ENCODE results near the gene P4HA3. TPM values are rescaled to one million over a fixed set of nuclear protein-coding genes. Genes with fewer than 3 reads are reported as not detected.

The P4HA3 gene
- total RNA-seq, 1 donor from 2014 or later = not detected

GRCh38 chr11:74238243-74238642 is 73.2 kb downstream of the P4HA3 start:
- DNase-seq (ENCODE audit: low spot score) = no peak
- H3K4me1 Mint-ChIP-seq (ENCODE audit: low read depth) = no peaks in the 10 kb centered on the region
- no peak overlapping the region for H3K27ac Mint-ChIP-seq
- no peak overlapping the region for H3K4me3 Mint-ChIP-seq
- peaks cover 30% of the 10 kb centered on the region for H3K36me3 Mint-ChIP-seq (ENCODE audit: low read depth)
- no peaks in the 10 kb centered on the region for H3K27me3 Mint-ChIP-seq (ENCODE audit: insufficient read depth)
- H3K9me3 Mint-ChIP-seq = no peaks in the 10 kb centered on the region
- intact Hi-C loops (cut with micrococcal nuclease) = loop anchor here (5.0 kb wide), 1 partner anchor 211 kb away; no protein-coding TSS in a partner anchor

GRCh38 chr11:74237541-74237940 is 73.9 kb downstream of the P4HA3 start:
- Mint-ChIP-seq H3K27me3 (ENCODE audit: insufficient read depth) (no peaks in the 10 kb centered on the region), H3K4me3 (no peak overlapping the region), H3K36me3 (ENCODE audit: low read depth) (peaks cover 30% of the 10 kb centered on the region), H3K4me1 (ENCODE audit: low read depth) (no peaks in the 10 kb centered on the region), H3K27ac (no peak overlapping the region), H3K9me3 (no peaks in the 10 kb centered on the region)
- intact Hi-C loops (cut with micrococcal nuclease) = loop anchor here (5.0 kb wide), 1 partner anchor 210 kb away; no protein-coding TSS in a partner anchor
- DNase-seq (ENCODE audit: low spot score) = no peak

GRCh38 chr11:74235121-74235520 is 76.3 kb downstream of the P4HA3 start:
- no peaks in the 10 kb centered on the region for H3K9me3 Mint-ChIP-seq
- peaks cover 29% of the 10 kb centered on the region for H3K36me3 Mint-ChIP-seq (ENCODE audit: low read depth)
- H3K27ac Mint-ChIP-seq = no peak overlapping the region
- H3K27me3 Mint-ChIP-seq (ENCODE audit: insufficient read depth) = no peaks in the 10 kb centered on the region
- H3K4me3 Mint-ChIP-seq = no peak overlapping the region
- intact Hi-C loops (cut with micrococcal nuclease) = loop anchor here (5.0 kb wide), 1 partner anchor 208 kb away; no protein-coding TSS in a partner anchor
- DNase-seq (ENCODE audit: low spot score) = no peak
- H3K4me1 Mint-ChIP-seq (ENCODE audit: low read depth) = peaks cover 13% of the 10 kb centered on the region

GRCh38 chr11:74233683-74234082 is 77.8 kb downstream of the P4HA3 start:
- Mint-ChIP-seq H3K27ac (no peak overlapping the region), H3K4me1 (ENCODE audit: low read depth) (peaks cover 13% of the 10 kb centered on the region), H3K4me3 (no peak overlapping the region), H3K27me3 (ENCODE audit: insufficient read depth) (no peaks in the 10 kb centered on the region), H3K36me3 (ENCODE audit: low read depth) (peaks cover 17% of the 10 kb centered on the region), H3K9me3 (no peaks in the 10 kb centered on the region)
- DNase-seq (ENCODE audit: low spot score) = no peak
- intact Hi-C loops (cut with micrococcal nuclease) = no loop called here

- peaks cover 15% of the 10 kb centered on the region for H3K36me3 Mint-ChIP-seq (ENCODE audit: low read depth)
- peaks cover 13% of the 10 kb centered on the region for H3K4me1 Mint-ChIP-seq (ENCODE audit: low read depth)
- H3K27ac Mint-ChIP-seq = no peak overlapping the region
- H3K9me3 Mint-ChIP-seq = no peaks in the 10 kb centered on the region
- intact Hi-C loops (cut with micrococcal nuclease) = no loop called here
- H3K27me3 Mint-ChIP-seq (ENCODE audit: insufficient read depth) = no peaks in the 10 kb centered on the region
- no peak for DNase-seq (ENCODE audit: low spot score)
- no peak overlapping the region for H3K4me3 Mint-ChIP-seq
These were observed 79.0 kb downstream of the P4HA3 start for GRCh38 chr11:74232311-74232950.

- Mint-ChIP-seq H3K27me3 (ENCODE audit: insufficient read depth) (no peaks in the 10 kb centered on the region), H3K4me1 (ENCODE audit: low read depth) (peaks cover 8% of the 10 kb centered on the region), H3K36me3 (ENCODE audit: low read depth) (peaks cover 24% of the 10 kb centered on the region), H3K4me3 (no peak overlapping the region), H3K27ac (no peak overlapping the region), H3K9me3 (peaks cover 4% of the 10 kb centered on the region)
- DNase-seq (ENCODE audit: low spot score) = no peak
- intact Hi-C loops (cut with micrococcal nuclease) = no loop called here
These were observed 84.5 kb downstream of the P4HA3 start for GRCh38 chr11:74226907-74227306.

GRCh38 chr11:74225565-74225964 is 85.9 kb downstream of the P4HA3 start:
- H3K36me3 Mint-ChIP-seq (ENCODE audit: low read depth) = peaks cover 21% of the 10 kb centered on the region
- no peak overlapping the region for H3K27ac Mint-ChIP-seq

GRCh38 chr11:74221816-74222215 is 89.6 kb downstream of the P4HA3 start:
- no peak overlapping the region for H3K4me3 Mint-ChIP-seq
- peaks cover 22% of the 10 kb centered on the region for H3K36me3 Mint-ChIP-seq (ENCODE audit: low read depth)
- intact Hi-C loops (cut with micrococcal nuclease) = no loop called here
- peaks cover 7% of the 10 kb centered on the region for H3K9me3 Mint-ChIP-seq
- no peak for DNase-seq (ENCODE audit: low spot score)
- no peaks in the 10 kb centered on the region for H3K27me3 Mint-ChIP-seq (ENCODE audit: insufficient read depth)
- H3K27ac Mint-ChIP-seq = no peak overlapping the region
- no peaks in the 10 kb centered on the region for H3K4me1 Mint-ChIP-seq (ENCODE audit: low read depth)

More at GRCh38 chr11:74225565-74225964, 85.9 kb downstream of the P4HA3 start:
- Mint-ChIP-seq H3K4me1 (ENCODE audit: low read depth) (no peaks in the 10 kb centered on the region), H3K27me3 (ENCODE audit: insufficient read depth) (no peaks in the 10 kb centered on the region), H3K9me3 (peaks cover 7% of the 10 kb centered on the region), H3K4me3 (no peak overlapping the region)
- DNase-seq (ENCODE audit: low spot score) = no peak
- intact Hi-C loops (cut with micrococcal nuclease) = no loop called here

GRCh38 chr11:74220376-74220775 is 91.1 kb downstream of the P4HA3 start:
- no peaks in the 10 kb centered on the region for H3K27me3 Mint-ChIP-seq (ENCODE audit: insufficient read depth)

More at GRCh38 chr11:74220376-74220775, 91.1 kb downstream of the P4HA3 start:
- Mint-ChIP-seq H3K27ac (no peak overlapping the region), H3K9me3 (peaks cover 10% of the 10 kb centered on the region), H3K36me3 (ENCODE audit: low read depth) (peaks cover 18% of the 10 kb centered on the region), H3K4me1 (ENCODE audit: low read depth) (no peaks in the 10 kb centered on the region), H3K4me3 (no peak overlapping the region)
- no peak for DNase-seq (ENCODE audit: low spot score)
- intact Hi-C loops (cut with micrococcal nuclease) = no loop called here

Other genes starting within 250 kb of the P4HA3 start
- 46.5 and 49.5 TPM in 2 replicates for gene C2CD3, start 140.6 kb downstream of the P4HA3 start, total RNA-seq
- 64.8 and 68.1 TPM in 2 replicates for gene PPME1, start 140.4 kb downstream of the P4HA3 start, total RNA-seq
- gene PGM2L1, start 86.8 kb upstream of the P4HA3 start, total RNA-seq = 4.0 and 4.5 TPM in 2 replicates
- not detected in 2 replicates for gene KCNE3, start 155.9 kb upstream of the P4HA3 start, total RNA-seq
- 2.7 and 3.4 TPM in 2 replicates for gene LIPT2, start 182.1 kb upstream of the P4HA3 start, total RNA-seq